Upper lobe of left lung (tissue), 6 donors: ENCODE data around the gene LRRFIP1. TPM values are rescaled to one million over a fixed set of nuclear protein-coding genes. Genes with fewer than 3 reads are reported as not detected.
A peak's percentile ranks its signal among the peaks of the same experiment; 100 is the strongest.

Experiments
- ATAC-seq, 2 donors: fragments of 200-7000 bp; cut with Tn5 transposase; one replicate each; pipeline ENCODE4 v1.9.1; 2022; ENCODE audit warnings: mild to moderate bottlenecking in 2 of 2, moderate library complexity in 2 of 2; ENCODE audit not compliant: low FRiP score in 2 of 2
- DNase-seq, 2 donors: peaks; one replicate each; pipeline ENCODE4 v3.0.0-alpha.2; 2019 to 2020
- H3K27ac ChIP-seq, 4 donors: fragments of 200-600 bp; sonication (generic); one replicate each; pipeline ENCODE4 v1.5.1; 2016 to 2019
- H3K27me3 ChIP-seq, 4 donors: fragments of 200-600 bp; sonication (generic); one replicate each; pipeline ENCODE4 v1.5.1; 2017 to 2019
- H3K36me3 ChIP-seq, 4 donors: fragments of 200-600 bp; sonication (generic); one replicate each; pipeline ENCODE4 v1.5.1; 2016 to 2019
- H3K4me1 ChIP-seq, 4 donors: fragments of 200-600 bp; sonication (generic); one replicate each; pipeline ENCODE4 v1.5.1; 2018 to 2019
- H3K4me3 ChIP-seq, 4 donors: fragments of 200-600 bp; sonication (generic); one replicate each; pipeline ENCODE4 v1.5.1; 2017 to 2019; ENCODE audit warnings: mild to moderate bottlenecking in 2 of 4, moderate library complexity in 1 of 4
- H3K9me3 ChIP-seq, 4 donors: fragments of 200-600 bp; sonication (generic); one replicate each; pipeline ENCODE4 v1.5.1; 2018 to 2019
- EP300 ChIP-seq, 4 donors: sonication (generic); formaldehyde crosslinking; IDR thresholded peaks; one replicate each; pipeline ENCODE4 v1.5.1; 2017; ENCODE audit warnings: antibody characterized with exemption in 4 of 4, control low read depth in 2 of 4
- POLR2A ChIP-seq, 4 donors: fragments of 450-650 bp; IDR thresholded peaks; one replicate each; pipeline ENCODE4 v1.5.1; 2016 to 2017; ENCODE audit warnings: antibody characterized with exemption in 4 of 4, mild to moderate bottlenecking in 2 of 4
- POLR2AphosphoS5 ChIP-seq, 2 donors: sonication (generic); formaldehyde crosslinking; IDR thresholded peaks; one replicate each; pipeline ENCODE4 v1.5.1; 2017; ENCODE audit warnings: antibody characterized with exemption in 2 of 2
- WGBS, 2 donors: methylation state at CpG; one replicate each; pipeline ENCODE4 v1.1.5; 2017 to 2018; 5-methylcytosine and 5-hydroxymethylcytosine counted together
- total RNA-seq, 6 donors: library from RNA; depleted of rRNA in 4 of 6; stranded (reverse); fragments of >200 nt in 4 of 6; gene quantifications; one replicate each; pipeline versions ENCODE4 v1.1.0 to v1.2.1, GENCODE V29; 2016 to 2021
- TF ChIP-seq, protein P1 (sequence below), 6 experiments: fragments of 450-650 bp in 4 of 6; fragments of 200-600 bp in 2 of 6; sonication (generic) in 2 of 6; IDR thresholded peaks; one replicate each; pipeline ENCODE4 v1.5.1; 2016 to 2019; ENCODE audit warnings: antibody characterized with exemption in 6 of 6
- donor health status: DM: no; HTN: no; CAD: no; lungs with moderate emphysema.
- donor health status: DM: no; HTN: yes; CAD: no; lungs with severe emphysema.

LRRFIP1 gene
- total RNA-seq, 6 donors from 2014 or later = 185 to 291 (median 242) TPM

DNA sequence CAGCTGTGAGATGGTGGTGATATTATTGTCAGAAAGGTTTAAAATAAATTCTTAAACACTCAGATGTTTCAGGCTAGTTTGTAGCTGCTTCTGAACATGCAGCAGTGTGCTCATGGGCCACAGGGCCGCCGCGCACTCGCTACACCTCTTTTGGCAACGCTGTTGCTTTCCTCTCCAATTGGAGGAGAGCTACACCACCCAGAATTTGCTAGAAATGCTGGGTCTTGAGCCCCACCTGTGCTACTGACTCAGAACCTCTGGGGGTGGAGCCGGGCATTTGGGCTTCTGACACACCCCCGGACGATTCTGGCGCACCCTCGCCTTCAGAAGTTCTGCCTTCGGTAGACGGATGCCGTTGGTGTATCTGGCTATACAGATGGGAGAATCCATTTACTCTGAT lies 15.7 kb downstream of the LRRFIP1 start:
- DNase-seq (peak in 1 of 2 donors; percentile 58), ATAC-seq (no peak)
- H3K4me1 ChIP-seq = no peaks in the 10 kb centered on the region
- H3K9me3 ChIP-seq = no peaks in the 10 kb centered on the region
- no peak overlapping the region for H3K4me3 ChIP-seq
- H3K27ac ChIP-seq = no peak overlapping the region
- TF ChIP-seq POLR2AphosphoS5 (IDR thresholded peaks at IDR 0.05) (no peak), POLR2A (IDR thresholded peaks at IDR 0.05) (no peak), EP300 (IDR thresholded peaks at IDR 0.05) (no peak)
- TF ChIP-seq, protein P1, sequence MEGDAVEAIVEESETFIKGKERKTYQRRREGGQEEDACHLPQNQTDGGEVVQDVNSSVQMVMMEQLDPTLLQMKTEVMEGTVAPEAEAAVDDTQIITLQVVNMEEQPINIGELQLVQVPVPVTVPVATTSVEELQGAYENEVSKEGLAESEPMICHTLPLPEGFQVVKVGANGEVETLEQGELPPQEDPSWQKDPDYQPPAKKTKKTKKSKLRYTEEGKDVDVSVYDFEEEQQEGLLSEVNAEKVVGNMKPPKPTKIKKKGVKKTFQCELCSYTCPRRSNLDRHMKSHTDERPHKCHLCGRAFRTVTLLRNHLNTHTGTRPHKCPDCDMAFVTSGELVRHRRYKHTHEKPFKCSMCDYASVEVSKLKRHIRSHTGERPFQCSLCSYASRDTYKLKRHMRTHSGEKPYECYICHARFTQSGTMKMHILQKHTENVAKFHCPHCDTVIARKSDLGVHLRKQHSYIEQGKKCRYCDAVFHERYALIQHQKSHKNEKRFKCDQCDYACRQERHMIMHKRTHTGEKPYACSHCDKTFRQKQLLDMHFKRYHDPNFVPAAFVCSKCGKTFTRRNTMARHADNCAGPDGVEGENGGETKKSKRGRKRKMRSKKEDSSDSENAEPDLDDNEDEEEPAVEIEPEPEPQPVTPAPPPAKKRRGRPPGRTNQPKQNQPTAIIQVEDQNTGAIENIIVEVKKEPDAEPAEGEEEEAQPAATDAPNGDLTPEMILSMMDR (IDR thresholded peaks at IDR 0.05) = no peak
- WGBS, 2 donors = 90 to 93% methylated on average over 13 of the region's 13 CpGs
- no peaks in the 10 kb centered on the region for H3K27me3 ChIP-seq
- peaks cover 0 to 17% (median 2%) of the 10 kb centered on the region in 4 donors for H3K36me3 ChIP-seq

DNA sequence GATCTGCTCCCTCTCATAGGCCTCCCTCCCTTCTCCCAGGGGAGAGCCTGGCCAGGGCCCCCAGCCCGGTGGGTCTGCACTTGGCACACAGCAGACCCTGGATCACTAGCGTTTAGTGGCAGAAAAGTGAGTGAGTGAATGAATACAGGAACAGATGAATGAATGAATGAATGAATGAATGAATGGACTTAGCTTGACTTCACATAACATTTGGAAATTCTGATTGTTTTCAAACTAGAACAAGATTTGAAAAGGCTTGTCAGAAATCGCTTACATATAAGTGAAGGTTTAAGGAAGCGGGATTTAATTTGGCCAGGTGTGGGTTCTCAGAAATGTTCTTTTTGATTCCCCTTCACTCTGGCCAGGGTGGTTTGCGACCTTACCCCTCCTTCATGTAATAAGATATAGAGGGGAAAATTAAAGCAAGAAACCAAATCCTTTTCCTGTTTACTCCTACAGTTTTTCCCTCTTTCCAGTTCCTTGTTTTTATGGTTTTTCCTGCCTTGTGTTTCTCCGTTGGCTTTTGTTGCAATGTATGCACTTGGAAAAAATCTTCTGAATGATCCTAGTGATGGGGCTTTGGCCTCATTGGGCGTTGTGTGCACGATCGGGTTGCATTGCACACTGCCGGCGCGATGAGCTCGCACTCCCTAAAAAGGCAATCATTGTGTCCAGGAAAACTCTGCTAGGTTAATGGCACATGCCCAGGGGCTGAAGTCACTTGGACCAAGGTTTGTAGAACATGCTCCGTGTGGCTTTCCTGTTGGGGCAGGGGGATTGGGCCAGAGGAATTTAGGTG lies 16.4 kb downstream of the LRRFIP1 start:
- Histone ChIP-seq H3K9me3 (no peaks in the 10 kb centered on the region), H3K4me1 (peaks cover 0 to 4% (median 2%) of the 10 kb centered on the region in 4 donors), H3K27ac (no peak overlapping the region), H3K36me3 (peaks cover 0 to 17% (median 2%) of the 10 kb centered on the region in 4 donors), H3K27me3 (no peaks in the 10 kb centered on the region), H3K4me3 (no peak overlapping the region)
- TF ChIP-seq, protein P1 (IDR thresholded peaks at IDR 0.05) = no peak
- TF ChIP-seq EP300 (IDR thresholded peaks at IDR 0.05) = no peak
- no peak for TF ChIP-seq POLR2AphosphoS5 (IDR thresholded peaks at IDR 0.05)
- TF ChIP-seq POLR2A (IDR thresholded peaks at IDR 0.05) = no peak
- DNase-seq = peak in 1 of 2 donors; percentile 42
- WGBS, 2 donors = 96 to 97% methylated on average over 14 of the region's 14 CpGs
- ATAC-seq = no peak

DNA sequence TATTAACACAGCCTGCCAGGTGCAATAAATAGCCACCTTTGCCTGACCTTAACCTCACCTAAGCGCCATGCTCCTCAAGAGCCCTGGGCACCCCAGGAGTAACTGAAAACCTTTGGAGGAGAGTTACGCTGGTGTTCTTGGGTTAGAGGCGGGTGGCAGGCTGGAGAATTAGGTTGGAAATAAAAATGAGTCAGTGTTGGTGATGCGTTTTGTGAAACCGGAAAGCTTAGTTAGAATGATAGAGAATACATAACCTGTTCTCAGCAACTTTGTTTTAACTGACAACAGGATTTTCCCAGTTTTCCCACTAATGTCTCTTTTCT lies 17.0 kb downstream of the LRRFIP1 start:
- WGBS, 2 donors = 95 to 98% methylated on average over 5 of the region's 5 CpGs

DNA sequence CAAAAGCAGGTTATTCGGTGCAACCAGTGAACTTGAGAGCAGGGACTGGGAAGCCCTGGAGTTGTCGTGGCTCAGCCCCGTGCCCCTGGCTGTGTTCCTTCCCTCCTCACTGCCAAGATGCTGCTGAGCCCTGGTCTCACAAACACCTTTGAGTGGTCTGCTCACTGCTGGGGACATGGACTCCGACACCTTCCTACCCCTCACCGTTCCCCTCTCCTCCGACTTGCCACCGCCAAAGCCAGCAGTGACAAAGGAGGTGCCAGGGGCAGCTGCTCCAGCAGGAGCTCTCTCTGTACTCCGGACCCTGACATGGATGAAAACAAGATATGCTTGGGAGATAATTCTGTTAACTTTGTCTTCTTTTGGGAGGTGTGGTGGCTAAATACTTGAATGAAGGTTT lies 17.9 kb downstream of the LRRFIP1 start:
- no peak for TF ChIP-seq EP300 (IDR thresholded peaks at IDR 0.05)
- TF ChIP-seq, protein P1 (IDR thresholded peaks at IDR 0.05) = no peak
- no peak for TF ChIP-seq POLR2A (IDR thresholded peaks at IDR 0.05)
- TF ChIP-seq POLR2AphosphoS5 (IDR thresholded peaks at IDR 0.05) = no peak
- WGBS, 2 donors = 95 to 98% methylated on average over 8 of the region's 8 CpGs

More for the DNA sequence above, 17.0 kb downstream of the LRRFIP1 start:
- Histone ChIP-seq H3K4me3 (no peak overlapping the region), H3K36me3 (peaks cover 0 to 17% (median 2%) of the 10 kb centered on the region in 4 donors), H3K27me3 (no peaks in the 10 kb centered on the region), H3K27ac (no peak overlapping the region), H3K4me1 (peaks cover 0 to 9% (median 5%) of the 10 kb centered on the region in 4 donors), H3K9me3 (no peaks in the 10 kb centered on the region)
- DNase-seq (no peak), ATAC-seq (no peak)
- no peak for TF ChIP-seq EP300 (IDR thresholded peaks at IDR 0.05)
- no peak for TF ChIP-seq POLR2AphosphoS5 (IDR thresholded peaks at IDR 0.05)
- no peak for TF ChIP-seq POLR2A (IDR thresholded peaks at IDR 0.05)
- TF ChIP-seq, protein P1 (IDR thresholded peaks at IDR 0.05) = no peak

More for the DNA sequence above, 17.9 kb downstream of the LRRFIP1 start:
- no peaks in the 10 kb centered on the region for H3K9me3 ChIP-seq
- H3K27me3 ChIP-seq = no peaks in the 10 kb centered on the region
- peaks cover 0 to 9% (median 9%) of the 10 kb centered on the region in 4 donors for H3K4me1 ChIP-seq
- no peak overlapping the region for H3K27ac ChIP-seq
- DNase-seq (no peak), ATAC-seq (no peak)
- no peak overlapping the region for H3K4me3 ChIP-seq
- peaks cover 0 to 14% (median 2%) of the 10 kb centered on the region in 4 donors for H3K36me3 ChIP-seq
